Hindlimb muscle (tissue), 1 donor: ENCODE measurements around the gene ZNF205. TPM values are rescaled to one million over a fixed set of nuclear protein-coding genes. Genes with fewer than 3 reads are reported as not detected.
"Not testable (repeated sequence)": the region's sequence is repeated elsewhere in the genome, so short reads cannot be mapped to it uniquely, and the experiment has no call there.

Experiments
- DNase-seq: peaks from one replicate; pipeline ENCODE4 v3.0.0-alpha.2; 2013
- polyA plus RNA-seq: library from polyadenylated mRNA; unstranded; fragments of 120-200 nt; gene quantifications from one replicate; pipeline ENCODE4 v1.2.1, GENCODE V29; 2013; ENCODE audit not compliant: insufficient read length

ZNF205 gene
- polyA plus RNA-seq, 1 donor, result 15.1 TPM

- DNase-seq, result peak; percentile 98
Measured at GRCh38 chr16:3134338-3135125, 22.1 kb downstream of the ZNF205 start, which contains the start of gene ZNF213. TSS of gene ZNF213 (plus strand) at chr16:3135029. CDS start at chr16:3137281, 2,252 bp downstream.

GRCh38 chr16:3135126-3135715 lies 22.8 kb downstream of the ZNF205 start:
- DNase-seq, result no peak

DNA sequence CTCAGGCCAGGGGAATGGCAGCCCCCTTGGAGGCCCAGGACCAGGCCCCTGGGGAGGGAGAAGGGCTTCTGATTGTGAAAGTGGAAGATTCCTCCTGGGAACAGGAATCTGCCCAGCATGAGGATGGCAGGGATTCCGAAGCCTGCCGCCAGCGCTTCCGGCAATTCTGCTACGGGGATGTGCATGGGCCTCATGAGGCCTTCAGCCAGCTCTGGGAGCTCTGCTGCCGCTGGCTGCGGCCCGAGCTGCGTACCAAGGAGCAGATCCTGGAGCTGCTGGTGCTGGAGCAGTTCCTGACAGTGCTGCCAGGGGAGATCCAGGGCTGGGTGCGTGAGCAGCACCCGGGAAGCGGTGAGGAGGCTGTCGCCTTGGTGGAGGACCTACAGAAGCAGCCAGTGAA lies 24.9 kb downstream of the ZNF205 start:
- DNase-seq, result no peak

DNA sequence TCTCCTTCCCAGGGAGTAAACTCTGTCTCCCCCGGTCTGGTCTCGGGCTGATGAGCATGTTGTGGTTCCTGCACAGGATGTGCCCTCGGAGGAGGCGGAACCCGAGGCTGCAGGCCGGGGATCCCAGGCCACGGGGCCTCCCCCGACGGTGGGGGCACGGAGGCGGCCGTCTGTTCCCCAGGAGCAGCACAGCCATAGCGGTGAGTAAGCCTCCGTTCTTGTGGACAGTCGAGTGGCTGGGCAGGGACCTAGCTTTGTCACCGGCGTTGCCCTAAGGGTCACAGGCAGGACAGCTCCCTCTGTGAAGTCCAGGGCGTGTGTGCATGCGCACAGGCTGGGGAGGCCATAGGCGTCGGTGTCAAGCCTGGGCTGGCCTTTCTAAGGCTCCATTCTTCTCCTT lies 26.0 kb downstream of the ZNF205 start:
- no peak for DNase-seq

- DNase-seq, result no peak
Measured at GRCh38 chr16:3138823-3139426, 26.5 kb downstream of the ZNF205 start.

- DNase-seq, result not testable (repeated sequence)
Measured at GRCh38 chr16:3139561-3139960, 27.2 kb downstream of the ZNF205 start.

GRCh38 chr16:3140603-3141427 lies 28.4 kb downstream of the ZNF205 start:
- no peak for DNase-seq

GRCh38 chr16:3141781-3142311 lies 29.5 kb downstream of the ZNF205 start:
- DNase-seq, result no peak

DNA sequence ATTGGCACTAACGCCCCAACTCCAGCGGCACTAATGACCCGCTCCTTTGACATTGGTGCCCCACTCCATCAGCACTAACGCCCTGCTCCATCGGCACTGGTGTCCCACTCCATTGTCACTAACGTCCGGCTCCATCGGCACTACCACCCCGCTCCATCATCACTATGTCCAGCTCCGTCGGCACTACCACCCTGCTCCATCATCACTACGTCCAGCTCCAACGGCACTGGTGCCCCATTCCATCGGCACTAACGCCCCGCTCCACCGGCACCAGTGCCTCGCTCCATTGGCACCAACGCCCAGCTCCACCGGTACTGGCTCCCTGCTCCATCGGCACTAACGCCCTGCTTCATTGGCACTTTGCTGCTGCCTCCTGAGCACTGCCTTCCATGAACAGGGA lies 29.9 kb downstream of the ZNF205 start:
- no peak for DNase-seq

DNA sequence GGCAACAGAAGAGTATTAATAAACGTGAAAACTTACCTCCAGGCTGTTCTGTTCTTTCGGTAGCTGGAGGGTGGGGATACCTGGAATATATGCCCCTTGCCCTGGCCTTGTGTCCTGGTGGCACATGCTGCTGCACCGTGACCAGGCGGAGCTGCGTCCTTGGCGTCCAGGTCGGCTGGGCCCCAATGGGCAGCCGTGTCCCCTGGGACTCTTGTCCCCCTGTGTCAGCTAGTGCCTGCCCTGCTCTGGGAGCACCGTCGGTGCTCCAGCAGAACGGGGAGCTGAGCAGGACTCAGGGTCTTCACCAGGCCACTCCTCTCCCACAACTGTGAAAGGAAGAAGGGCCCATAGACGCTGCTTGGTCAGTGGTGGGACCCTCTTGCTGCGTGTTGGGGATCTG lies 30.4 kb downstream of the ZNF205 start:
- DNase-seq, result no peak

DNA sequence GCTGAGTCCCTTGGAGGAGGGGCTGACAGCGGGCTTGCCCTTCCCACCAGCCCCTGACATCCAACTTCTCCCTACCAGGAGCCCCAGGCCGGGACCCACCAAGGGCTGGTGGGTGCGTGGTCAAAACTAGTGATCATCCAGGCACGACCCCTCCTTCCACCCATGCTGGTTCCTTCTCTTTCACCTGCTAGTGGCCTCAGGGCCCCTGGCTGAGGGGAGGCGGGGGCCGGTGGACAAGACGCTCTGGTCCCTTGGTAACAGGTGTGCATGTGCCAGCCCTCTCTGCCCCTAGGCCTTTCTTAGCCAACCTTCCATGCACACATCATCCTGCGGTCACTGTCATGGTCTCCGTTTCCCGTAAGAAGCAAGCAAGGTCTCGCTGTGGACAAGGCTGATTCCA lies 30.8 kb downstream of the ZNF205 start:
- DNase-seq, result no peak

DNA sequence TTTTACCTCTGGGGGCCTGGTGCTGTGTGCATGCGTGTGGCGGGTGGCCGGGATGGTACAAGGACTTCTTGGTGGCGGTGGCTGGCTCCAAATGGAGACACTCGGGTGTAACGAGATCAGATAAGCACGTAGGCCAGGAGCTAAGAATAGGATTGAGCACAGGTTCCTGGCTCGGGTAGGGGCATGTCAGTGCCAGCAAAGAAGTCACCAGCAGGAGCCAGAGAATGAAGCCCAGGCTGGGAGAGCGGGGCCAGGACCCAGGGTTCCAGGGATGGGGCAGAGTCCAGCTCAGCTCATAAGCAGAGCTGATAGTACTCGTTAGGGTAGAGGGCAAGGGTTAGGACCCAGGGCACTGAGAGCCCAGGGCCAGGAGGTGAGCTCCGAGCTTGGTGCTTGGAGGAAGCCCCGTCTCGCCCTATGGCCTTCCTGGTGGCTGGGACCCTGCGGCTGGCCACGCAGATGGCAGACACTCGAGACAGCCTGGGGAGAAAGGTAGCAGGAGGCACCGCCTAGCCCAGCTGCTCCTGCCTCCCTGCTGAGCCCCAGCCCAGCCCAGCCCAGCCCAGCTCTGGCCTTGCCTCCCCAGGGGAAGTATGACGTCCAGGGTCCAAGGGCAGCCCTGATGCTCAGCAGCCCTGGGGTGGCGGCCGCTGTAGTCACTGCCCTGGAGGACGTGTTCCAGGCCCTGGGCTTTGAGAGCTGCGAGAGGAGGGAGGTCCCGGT lies 31.4 kb downstream of the ZNF205 start:
- DNase-seq, result no peak

DNA sequence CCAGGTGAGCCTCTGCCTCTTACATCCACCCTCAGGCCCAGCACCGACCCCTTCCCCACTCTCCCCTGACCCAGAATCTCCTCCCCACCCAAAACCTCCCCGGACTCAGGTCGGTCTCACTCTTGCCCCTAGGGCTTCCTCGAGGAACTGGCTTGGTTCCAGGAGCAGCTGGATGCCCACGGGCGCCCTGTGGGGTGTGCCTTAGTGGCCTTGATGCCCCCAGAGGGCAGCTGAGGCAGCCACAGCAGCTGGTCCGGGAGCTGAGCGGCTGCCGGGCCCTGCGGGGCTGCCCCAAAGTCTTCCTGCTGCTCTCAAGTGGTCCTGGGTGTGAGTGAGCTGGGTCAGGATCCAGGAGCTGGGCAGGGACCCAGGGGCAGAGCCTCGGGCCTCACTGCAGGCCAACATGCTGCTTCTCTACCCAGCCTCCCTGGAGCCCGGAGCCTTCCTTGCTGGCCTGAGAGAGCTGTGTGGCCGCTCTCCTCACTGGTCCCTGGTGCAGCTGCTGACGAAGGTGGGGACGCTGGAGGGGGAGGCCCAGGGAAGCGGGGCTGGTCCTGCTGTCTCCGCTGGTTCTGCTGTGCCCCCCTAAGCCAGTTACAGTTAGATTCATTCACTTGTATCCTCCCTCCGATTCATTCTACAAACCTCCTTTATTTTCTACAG lies 32.1 kb downstream of the ZNF205 start:
- no peak for DNase-seq

- DNase-seq, result no peak
Measured at GRCh38 chr16:3145151-3145550, 32.8 kb downstream of the ZNF205 start.

DNA sequence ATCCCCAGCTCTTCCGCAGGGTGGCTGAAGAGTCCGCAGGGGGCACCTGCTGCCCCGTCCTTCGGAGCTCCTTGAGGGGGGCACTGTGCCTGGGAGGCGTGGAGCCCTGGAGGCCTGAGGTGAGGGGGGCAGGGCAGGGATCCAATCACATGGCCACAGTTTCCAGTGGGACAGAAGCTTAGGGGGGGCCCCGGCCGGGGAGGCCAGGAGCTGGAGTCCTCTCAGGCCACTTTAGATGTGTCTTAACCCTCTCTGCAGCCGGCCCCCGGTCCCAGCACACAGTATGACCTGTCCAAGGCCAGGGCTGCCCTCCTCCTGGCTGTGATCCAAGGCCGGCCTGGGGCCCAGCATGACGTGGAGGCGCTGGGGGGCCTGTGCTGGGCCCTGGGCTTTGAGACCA lies 33.3 kb downstream of the ZNF205 start:
- no peak for DNase-seq

DNA sequence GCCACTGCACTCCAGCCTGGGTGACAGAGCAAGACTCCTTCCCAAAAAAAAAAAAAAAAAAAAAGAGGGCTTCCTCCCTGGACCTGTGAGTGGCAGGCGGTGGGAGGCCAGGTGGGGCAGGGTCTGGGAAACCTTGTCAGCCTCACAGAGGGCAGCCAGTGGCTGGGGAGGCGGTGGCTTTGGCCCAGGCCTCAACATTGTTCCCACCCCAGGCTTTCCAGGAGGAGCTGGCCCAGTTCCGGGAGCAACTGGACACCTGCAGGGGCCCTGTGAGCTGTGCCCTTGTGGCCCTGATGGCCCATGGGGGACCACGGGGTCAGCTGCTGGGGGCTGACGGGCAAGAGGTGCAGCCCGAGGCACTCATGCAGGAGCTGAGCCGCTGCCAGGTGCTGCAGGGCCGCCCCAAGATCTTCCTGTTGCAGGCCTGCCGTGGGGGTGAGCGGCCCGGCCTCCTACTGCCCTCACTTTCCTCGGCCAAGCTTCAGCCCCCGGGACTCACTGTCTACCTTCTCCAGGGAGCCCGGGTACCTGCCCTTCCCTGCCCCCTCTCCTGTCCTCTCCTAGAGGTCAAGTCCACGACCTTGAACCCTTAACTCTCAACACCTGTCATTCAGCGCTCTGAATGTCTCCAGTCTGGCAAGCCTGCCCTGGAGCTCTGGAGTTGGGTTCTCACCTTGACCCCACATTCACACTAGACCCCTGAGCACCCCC lies 34.8 kb downstream of the ZNF205 start:
- DNase-seq, result no peak

- no peak for DNase-seq
Measured at GRCh38 chr16:3147757-3148104, 35.3 kb downstream of the ZNF205 start.

DNA sequence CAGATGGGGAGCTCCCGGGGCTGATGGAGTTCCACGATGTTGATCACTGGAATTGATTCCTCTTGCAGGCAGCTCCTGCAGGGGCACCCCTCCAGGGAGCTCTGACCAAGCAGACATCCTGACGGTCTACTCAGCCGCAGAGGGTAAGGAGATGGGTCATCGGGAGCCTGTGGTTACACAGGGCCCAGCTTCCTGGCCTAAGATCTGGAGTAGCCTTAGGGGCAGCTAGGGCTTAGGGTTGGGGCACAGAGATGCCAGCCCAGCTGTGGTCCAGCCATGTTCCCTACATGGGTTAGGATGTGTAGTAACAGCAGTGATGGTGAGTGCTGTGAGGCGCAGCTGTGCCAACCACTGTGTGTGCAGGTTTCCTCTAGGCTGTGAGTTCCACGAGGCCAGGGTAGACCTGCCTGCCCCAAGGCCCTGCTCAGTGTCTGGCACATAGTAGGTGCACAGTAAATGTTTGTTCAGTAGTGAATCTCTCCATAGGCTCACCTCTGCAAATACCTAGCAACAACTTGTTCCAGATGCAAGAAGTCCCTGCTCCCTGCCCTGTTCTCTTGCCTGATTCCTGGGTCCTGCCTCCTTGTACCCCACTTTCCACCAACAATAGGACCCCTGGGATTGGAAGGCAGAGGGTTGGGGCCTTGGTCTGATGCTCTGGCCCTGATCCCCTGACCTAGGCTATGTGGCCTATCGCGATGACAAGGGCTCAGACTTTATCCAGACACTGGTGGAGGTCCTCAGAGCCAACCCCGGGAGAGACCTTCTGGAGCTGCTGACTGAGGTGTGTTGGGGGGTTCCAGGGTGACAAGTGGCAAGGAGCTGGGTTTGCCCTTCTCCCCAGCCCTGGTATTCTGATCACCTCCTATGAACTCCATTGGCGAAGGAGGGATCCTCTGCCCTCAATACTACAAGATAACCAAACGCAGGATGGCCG lies 36.1 kb downstream of the ZNF205 start:
- no peak for DNase-seq

DNA sequence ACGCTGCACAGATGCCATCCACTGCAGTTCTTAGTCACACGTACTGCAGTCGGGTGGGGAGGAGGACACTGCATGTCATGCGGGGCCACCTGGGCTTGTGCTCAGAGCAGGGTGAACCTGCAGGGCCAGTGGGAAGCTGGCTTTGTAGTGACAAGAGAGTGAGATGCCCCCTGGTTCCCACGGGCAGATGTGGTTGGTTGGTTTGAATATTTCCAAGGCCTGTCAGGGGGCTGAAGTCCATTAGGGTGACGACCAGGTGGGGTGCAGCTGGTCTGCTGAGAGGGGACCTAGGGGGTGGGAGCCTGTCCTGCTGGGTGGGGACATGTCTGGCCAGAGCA lies 36.8 kb downstream of the ZNF205 start:
- DNase-seq, result no peak
